GM12891 (cell line): Measurements from ENCODE around the gene LRP6.
"Not testable (repeated sequence)": the region's sequence is repeated elsewhere in the genome, so short reads cannot be mapped to it uniquely, and the experiment has no call there.

Source experiments
- DNase-seq: peaks from one replicate; pipeline ENCODE4 v3.0.0; 2011; ENCODE audit warnings: low spot score; ENCODE audit not compliant: insufficient read length
- FAIRE-seq: peaks from 2 replicates; lab custom pipeline; 2011; peaks lifted over from hg19 to GRCh38; lab: Jason Lieb, UNC
- PAX5 ChIP-seq: IDR thresholded peaks from 2 replicates; pipeline ENCODE4 v1.6.1; 2011; ENCODE audit warnings: low read length, moderate library complexity, mild to moderate bottlenecking; ENCODE audit not compliant: insufficient read depth, severe bottlenecking
- POLR2A ChIP-seq: IDR thresholded peaks from 2 replicates; pipeline ENCODE4 v1.6.1; 2011; ENCODE audit warnings: low read depth, low read length, control low read depth
- POLR2AphosphoS5 ChIP-seq: IDR thresholded peaks from 2 replicates; pipeline ENCODE4 v1.6.1; 2011; ENCODE audit warnings: low read depth, low read length, control low read depth
- POU2F2 ChIP-seq: IDR thresholded peaks from 2 replicates; pipeline ENCODE4 v1.6.1; 2011; ENCODE audit warnings: low read depth, mild to moderate bottlenecking, control low read depth, low read length, moderate library complexity
- SPI1 ChIP-seq: IDR thresholded peaks from 2 replicates; pipeline ENCODE4 v1.6.1; 2011; ENCODE audit warnings: low read depth, low read length, control low read depth
- TAF1 ChIP-seq: IDR thresholded peaks from 2 replicates; pipeline ENCODE4 v1.6.1; 2011; ENCODE audit warnings: low read depth, low read length, control low read depth

The LRP6 gene

DNA sequence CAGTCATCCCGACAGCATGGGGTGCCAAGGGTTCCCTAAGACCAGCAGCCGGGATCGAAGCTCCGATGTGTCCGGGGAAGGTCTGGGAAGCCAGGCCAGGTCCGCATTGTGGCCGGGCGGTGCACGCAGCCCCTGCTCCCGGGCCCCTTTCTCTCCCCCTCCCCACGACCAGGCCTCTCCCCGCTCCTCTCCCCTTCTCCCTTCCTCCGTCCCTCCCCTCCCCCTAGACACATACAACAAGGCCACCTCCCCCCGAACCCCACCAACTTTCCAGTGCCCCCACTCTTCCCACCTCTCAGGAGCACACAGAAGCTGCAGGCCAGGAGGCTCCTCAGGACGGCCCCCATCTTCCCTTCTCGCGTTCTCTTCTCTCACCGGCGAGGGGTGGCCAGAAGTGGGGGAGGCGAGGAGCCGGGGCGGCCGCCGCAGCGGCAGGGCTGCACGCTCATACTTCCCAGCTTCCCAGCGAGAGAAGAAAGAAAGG lies 413 bp downstream of the LRP6 start:
- no peak for FAIRE-seq
- DNase-seq = no peak
- TF ChIP-seq SPI1 (no peak), POLR2AphosphoS5 (no peak), PAX5 (no peak), POU2F2 (no peak), POLR2A (no peak), TAF1 (no peak)

DNA sequence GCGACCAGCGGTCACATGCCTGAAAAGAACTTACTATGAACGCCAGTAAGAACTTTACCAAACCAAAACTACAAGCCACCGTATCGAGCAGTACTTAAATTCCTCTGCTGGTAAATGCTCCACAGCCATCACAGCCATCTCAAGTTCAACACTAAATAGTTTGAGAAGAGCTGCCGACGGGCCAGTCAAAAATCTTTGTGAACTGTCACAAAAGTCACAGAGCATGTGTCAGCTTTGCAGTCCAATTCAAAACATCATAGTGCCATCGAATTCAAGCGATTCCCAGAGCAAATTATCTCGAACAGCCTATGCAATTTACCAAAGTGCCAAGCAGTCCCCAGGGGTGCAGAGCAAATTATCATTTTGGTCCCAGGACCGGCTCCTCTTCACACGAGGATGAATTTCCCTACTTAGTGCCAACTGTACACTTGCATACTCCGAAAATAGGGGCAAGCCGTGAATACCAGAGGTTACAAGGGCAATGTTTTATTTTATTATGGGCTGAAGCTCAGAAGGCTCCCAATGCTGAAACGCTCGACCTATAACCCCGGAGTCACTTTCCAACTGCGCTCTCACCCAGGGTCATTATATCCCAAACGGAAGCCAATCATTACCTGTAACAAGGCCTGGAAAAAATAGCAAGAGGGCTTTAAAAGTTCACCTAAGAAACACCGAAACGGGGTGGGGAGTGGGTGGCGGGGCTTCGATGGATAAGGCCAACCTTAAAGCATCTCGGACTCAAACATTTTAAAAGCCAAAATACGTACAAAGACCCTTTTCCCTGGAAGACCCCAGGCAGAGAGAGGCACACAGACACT lies 1.1 kb downstream of the LRP6 start:
- FAIRE-seq (peak; percentile 90), DNase-seq (no peak)

DNA sequence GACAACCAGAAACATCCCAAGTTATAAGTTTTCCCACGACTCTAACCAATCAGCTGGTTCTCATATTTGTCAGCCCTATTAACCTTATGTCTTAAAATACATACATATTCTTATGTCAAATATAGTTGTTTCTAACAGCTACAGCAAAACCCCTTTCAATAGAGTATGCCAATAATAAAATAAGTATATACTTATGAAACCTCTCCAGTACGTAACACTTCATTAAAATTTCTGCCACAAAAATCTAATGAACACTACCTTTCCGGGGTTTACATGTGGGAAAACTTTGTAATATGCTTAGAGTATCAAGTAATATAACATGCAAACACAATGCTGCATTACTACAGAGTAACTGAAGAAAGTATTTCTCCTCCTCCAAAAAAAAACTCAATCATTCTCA lies 1.8 kb downstream of the LRP6 start:
- TF ChIP-seq PAX5 = no peak
- no peak for TF ChIP-seq TAF1
- TF ChIP-seq POU2F2 = no peak
- DNase-seq (no peak), FAIRE-seq (no peak)

More for the DNA sequence above, 1.1 kb downstream of the LRP6 start:
- TF ChIP-seq PAX5 (no peak), POU2F2 (no peak), TAF1 (no peak), SPI1 (no peak), POLR2A (no peak), POLR2AphosphoS5 (no peak)

DNA sequence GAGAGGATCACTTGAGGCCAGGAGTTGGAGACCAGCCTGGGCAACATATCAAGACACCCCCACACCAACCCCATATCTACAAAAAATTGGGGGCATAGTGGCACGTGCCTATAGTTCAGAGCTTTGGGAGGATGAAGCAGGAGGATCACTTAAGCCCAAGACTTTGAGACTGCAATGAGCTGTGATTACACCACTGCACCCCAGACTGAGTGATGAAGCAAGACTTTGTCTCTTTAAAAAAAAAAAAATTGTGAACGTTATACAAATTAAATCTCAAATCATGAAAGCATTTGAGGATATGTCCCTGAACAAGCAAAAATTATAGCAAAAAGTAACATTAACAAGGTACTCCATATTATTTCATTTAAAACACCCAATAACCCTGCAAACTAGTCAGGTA lies 2.9 kb downstream of the LRP6 start:
- FAIRE-seq (no peak), DNase-seq (no peak)
- TF ChIP-seq POLR2A (no peak), POLR2AphosphoS5 (no peak), TAF1 (no peak), PAX5 (no peak), POU2F2 (no peak), SPI1 (no peak)

DNA sequence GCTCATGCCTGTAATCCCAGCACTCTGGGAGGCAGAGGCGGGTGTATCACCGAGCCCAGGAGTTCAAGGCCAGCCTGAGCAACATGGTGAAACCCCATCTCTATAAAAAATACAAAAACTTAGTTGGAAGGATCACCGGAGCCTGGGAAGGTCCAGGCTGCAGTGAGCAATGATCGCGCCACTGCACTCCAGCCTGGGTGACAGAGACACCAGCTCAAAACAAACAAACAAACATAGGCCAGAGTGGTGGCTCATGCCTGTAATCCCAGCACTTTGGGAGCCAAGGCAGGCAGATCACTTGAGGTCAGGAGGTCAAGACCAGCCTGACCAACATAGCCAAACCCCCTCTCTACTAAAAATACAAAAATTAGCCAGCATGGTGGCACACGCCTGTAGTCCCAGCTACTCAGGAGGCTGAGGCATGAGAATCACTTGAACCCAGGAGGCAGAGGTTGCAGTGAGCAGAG lies 10.5 kb downstream of the LRP6 start:
- DNase-seq, FAIRE-seq: not testable (repeated sequence)

DNA sequence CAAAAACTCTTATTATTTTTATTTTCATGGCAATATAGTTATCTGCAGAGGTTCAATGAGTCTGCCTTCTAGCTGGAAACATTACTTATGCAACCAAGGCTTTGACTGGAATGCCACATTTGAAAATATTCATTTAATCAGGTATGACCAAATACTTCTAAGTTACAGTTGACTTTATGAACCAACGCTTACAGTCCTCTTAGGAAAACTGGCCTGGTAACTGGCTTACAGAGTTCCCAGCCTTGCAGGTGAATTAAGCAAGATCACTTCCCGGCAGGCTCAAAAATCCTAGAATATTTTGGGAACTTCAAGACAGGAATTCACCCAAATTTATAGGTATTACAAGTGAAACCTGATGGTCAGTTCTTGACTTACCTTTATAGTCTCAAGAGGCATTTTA lies 12.3 kb downstream of the LRP6 start:
- TF ChIP-seq SPI1 = no peak
- DNase-seq (no peak), FAIRE-seq (no peak)

DNA sequence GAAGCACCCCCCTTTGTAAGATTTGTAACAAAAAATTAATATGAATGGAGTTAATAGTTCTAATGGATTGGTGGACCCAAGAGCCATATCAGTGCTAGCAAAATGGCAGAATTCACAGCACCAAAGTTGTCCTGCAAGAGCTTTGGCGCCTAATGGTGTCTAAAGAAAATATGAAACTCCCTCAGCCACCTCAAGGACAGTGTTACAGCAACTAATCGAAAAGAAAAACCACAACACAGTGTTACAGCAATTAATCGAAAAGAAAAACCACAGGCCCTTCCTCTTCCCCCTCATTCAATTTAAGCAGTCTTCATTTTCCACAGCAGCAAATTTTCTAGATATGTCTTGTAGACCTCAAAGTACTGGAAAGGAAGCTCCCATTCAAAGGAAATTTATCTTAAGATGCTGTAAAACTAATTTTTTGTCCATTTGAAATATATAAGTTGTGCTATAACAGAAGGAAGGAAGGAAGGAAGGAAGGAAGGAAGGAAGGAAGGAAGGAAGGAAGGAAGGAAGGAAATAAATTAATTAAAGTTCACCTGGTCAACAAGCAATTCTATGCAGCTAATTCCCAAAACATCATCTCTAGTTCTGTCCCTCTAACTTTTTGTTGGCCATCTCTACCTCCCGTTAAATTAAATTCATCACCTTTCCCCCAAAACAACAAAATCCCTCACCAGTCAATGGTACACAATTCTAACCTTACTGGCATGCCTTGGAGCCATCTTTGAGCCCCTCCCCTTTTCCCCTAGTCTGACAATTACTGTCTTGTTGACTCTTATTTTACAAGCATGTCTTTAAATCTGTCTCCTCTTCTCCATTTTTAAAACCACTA lies 17.4 kb downstream of the LRP6 start:
- FAIRE-seq = peak; percentile 5
- DNase-seq = no peak
- TF ChIP-seq TAF1 = no peak
- no peak for TF ChIP-seq SPI1
- no peak for TF ChIP-seq POLR2AphosphoS5
- no peak for TF ChIP-seq POLR2A
- TF ChIP-seq POU2F2 = no peak
- TF ChIP-seq PAX5 = no peak

DNA sequence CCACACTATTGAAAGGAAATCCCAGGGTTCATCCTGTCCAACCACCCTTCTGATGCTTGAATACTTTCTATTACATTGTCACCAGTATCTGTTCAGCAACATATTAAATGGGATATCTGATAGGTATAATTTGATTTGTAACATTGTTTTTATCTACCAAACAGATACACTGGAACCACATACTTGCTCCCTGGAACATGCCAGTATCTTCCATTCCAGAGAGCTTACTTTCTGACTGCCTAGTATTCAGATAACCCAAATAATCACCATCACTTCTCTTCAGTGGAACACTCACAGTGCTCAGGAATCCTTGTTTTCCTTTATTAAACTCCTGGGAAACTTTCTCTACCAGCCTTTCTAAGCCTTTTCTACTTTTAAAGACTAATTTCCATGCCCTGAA lies 19.3 kb downstream of the LRP6 start:
- DNase-seq (no peak), FAIRE-seq (no peak)
- TF ChIP-seq POU2F2 (no peak), POLR2AphosphoS5 (no peak), SPI1 (no peak), PAX5 (no peak), POLR2A (no peak), TAF1 (no peak)

DNA sequence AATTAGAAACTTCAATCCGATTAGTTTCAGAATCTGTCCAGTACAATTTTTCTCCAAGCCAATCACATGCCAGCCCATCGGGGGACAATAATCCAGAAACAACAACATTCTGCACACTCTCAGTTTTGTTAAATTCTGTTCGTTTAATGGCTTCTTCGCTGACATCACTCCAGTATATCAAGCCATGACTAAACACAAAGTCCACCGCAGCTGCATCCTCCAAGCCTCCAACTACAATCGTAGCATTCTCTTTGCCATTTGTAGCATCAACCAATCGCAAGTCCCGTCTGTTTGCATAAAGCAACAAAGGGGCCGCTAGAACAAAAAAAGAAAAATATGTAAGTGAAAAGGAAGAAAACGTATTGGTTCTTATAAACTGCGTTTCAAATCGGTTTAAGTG lies 22.5 kb downstream of the LRP6 start:
- DNase-seq (no peak), FAIRE-seq (peak; percentile 26)
- TF ChIP-seq POLR2A (no peak), SPI1 (no peak), POU2F2 (no peak), TAF1 (no peak), POLR2AphosphoS5 (no peak), PAX5 (no peak)
